ENCODE measurements around the gene PPP2R5B. TPM values are rescaled to one million over a fixed set of nuclear protein-coding genes. Genes with fewer than 3 reads are reported as not detected.

PPP2R5B gene
- total RNA-seq, 1 donor from 2014 or later, result 8.2 TPM

GRCh38 chr11:64916775-64917662, 7.5 kb upstream of the PPP2R5B start, which contains the start of gene ATG2A:
Gene ATG2A (minus strand): TSS chr11:64917209. CDS start chr11:64917135, 74 bp downstream.
- peaks cover 19% of the 10 kb centered on the region for H3K36me3 ChIP-seq (ENCODE audit: control insufficient read depth, insufficient read depth, low read length)
- peak; percentile 100 for DNase-seq (ENCODE audit: low read depth)
- peak within 1 kb of the TSS; percentile 95 for H3K4me3 ChIP-seq (ENCODE audit: low read depth, low read length)
- TF ChIP-seq CTCF (IDR thresholded peaks at IDR 0.05; ENCODE audit: insufficient read depth, low read length, severe bottlenecking), result no peak
- H3K27me3 ChIP-seq (ENCODE audit: control insufficient read depth, insufficient read depth, low read length), result no peaks in the 10 kb centered on the region
- FAIRE-seq, result peak; percentile 13

DNA sequence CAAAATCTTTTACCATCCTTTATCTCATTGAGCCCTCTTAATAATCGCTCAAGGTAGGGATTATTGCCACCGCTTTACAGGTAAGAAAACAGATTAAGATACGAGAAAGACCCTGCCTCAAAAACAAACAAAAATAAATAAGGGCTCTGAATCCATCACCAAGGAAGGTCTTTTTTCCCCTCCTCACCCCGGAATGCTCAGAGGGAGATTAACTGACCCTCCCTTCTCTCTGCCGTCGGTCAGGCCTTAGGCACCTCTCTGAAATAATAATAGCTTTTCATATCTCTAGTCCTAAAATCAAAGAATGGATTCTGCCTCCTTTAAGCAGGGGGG, 6.9 kb upstream of the PPP2R5B start:
- Histone ChIP-seq H3K27me3 (ENCODE audit: control insufficient read depth, insufficient read depth, low read length) (no peaks in the 10 kb centered on the region), H3K36me3 (ENCODE audit: control insufficient read depth, insufficient read depth, low read length) (peaks cover 17% of the 10 kb centered on the region), H3K4me3 (ENCODE audit: low read depth, low read length) (peak overlapping the region; percentile 29)
- no peak for TF ChIP-seq CTCF (IDR thresholded peaks at IDR 0.05; ENCODE audit: insufficient read depth, low read length, severe bottlenecking)
- no peak for FAIRE-seq
- no peak for DNase-seq (ENCODE audit: low read depth)

GRCh38 chr11:64918017-64918416, 6.5 kb upstream of the PPP2R5B start:
- Histone ChIP-seq H3K27me3 (ENCODE audit: control insufficient read depth, insufficient read depth, low read length) (no peaks in the 10 kb centered on the region), H3K36me3 (ENCODE audit: control insufficient read depth, insufficient read depth, low read length) (peaks cover 14% of the 10 kb centered on the region), H3K4me3 (ENCODE audit: low read depth, low read length) (peak overlapping the region; percentile 29)
- FAIRE-seq, result no peak
- peak; percentile 25 for DNase-seq (ENCODE audit: low read depth)
- no peak for TF ChIP-seq CTCF (IDR thresholded peaks at IDR 0.05; ENCODE audit: insufficient read depth, low read length, severe bottlenecking)

DNA sequence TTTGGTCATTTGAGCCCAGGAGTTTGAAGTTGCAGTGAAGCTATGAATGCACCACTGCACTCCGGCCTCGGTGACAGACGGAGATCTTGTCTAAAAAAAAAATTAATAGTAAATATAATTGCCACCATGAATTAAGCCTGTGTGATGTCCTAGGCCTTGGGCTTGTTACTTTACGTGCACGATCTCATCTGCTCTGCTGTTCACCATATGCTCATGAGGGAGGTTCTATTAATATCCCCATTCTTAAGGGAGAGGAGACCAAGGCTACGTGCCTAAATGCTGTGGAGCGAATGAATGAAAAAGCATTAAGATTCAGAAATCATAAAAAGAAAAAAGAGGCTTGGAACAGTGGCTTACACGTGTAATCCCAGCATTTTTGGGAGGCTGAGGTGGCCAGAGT, 4.9 kb upstream of the PPP2R5B start:
- FAIRE-seq (no peak), DNase-seq (ENCODE audit: low read depth) (no peak)
- no peak overlapping the region for H3K4me3 ChIP-seq (ENCODE audit: low read depth, low read length)
- H3K27me3 ChIP-seq (ENCODE audit: control insufficient read depth, insufficient read depth, low read length), result no peaks in the 10 kb centered on the region
- H3K36me3 ChIP-seq (ENCODE audit: control insufficient read depth, insufficient read depth, low read length), result no peaks in the 10 kb centered on the region
- no peak for TF ChIP-seq CTCF (IDR thresholded peaks at IDR 0.05; ENCODE audit: insufficient read depth, low read length, severe bottlenecking)

DNA sequence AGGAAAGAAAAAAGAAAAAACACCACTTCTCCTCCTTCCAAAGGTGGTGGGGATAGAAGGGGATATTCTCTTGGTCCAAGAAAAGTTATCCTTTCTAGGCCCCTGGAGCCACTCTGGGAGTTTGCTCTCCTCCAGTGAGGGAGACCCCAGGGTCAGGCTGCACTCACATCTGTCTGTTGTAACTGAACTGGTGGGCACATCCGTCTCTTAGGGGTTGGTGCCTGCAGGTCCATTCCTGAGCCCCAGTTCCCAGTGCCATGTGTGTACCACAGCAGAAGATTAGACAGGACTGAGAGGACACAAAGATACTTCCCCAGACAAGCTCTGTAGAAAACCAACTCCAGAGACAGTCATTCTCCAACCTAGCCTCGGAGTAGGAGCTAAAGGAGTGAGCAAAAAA, 4.4 kb upstream of the PPP2R5B start:
- no peak for FAIRE-seq
- no peak for TF ChIP-seq CTCF (IDR thresholded peaks at IDR 0.05; ENCODE audit: insufficient read depth, low read length, severe bottlenecking)

More for the DNA sequence above, 4.4 kb upstream of the PPP2R5B start:
- H3K4me3 ChIP-seq (ENCODE audit: low read depth, low read length), result no peak overlapping the region
- no peaks in the 10 kb centered on the region for H3K36me3 ChIP-seq (ENCODE audit: control insufficient read depth, insufficient read depth, low read length)
- DNase-seq (ENCODE audit: low read depth), result no peak
- no peaks in the 10 kb centered on the region for H3K27me3 ChIP-seq (ENCODE audit: control insufficient read depth, insufficient read depth, low read length)

All from bronchial epithelial cell (primary cell).